ENCODE results near the gene HES7. TPM values are rescaled to one million over a fixed set of nuclear protein-coding genes. Genes with fewer than 3 reads are reported as not detected.
A peak's percentile ranks its signal among the peaks of the same experiment; 100 is the strongest.

HES7 gene
- total and polyA plus RNA-seq, 9 of the 15 experiments (the other 6 are each of a cell fraction or from before 2014, with no cell fraction given), result 0.03 to 1.7 (median 0.14) TPM; not detected in 1

DNA sequence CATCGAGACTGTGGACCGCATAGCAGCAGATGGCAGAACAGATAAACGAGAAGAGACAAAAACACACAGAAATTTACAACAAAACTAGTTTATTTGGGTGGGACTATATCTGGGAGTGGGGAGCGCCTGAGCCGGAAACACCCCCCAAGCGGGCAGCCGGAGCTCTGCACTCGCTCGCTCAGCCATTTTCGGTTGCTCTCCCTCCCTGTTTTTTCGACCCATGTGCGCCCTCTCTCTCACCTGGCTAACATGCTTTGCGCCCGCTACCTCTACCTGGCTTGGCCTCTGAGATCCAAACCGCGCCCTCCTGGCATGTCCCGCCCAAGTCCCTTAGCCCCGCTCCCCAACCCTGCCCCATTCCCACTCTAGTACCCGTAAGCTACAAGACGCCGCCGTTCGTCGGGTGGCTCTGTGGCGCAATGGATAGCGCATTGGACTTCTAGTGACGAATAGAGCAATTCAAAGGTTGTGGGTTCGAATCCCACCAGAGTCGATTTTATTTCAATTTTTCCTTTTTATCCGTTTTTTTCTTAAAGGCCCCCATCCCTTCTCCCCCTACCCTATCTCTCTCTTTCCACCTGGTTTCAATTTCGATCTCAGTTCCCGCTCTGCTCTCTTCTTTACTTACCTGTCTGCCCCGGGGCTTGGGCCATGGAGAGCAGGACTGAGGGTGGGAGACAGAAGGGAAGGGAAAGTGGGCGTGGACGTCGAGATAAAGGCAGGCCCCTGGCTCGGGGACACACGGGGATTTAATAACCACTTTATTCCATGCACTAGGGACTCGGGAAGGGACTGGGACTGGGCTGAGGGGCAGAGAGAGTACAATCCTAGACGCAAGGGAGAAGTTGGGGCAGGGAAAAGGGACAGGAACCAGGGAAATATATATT, 3.1 kb downstream of the HES7 start (continued):
- TF ChIP-seq MCM5 (IDR thresholded peaks at IDR 0.05; ENCODE audit: low read depth) (no peak), ZNF324 (CRISPR knock-in tag; IDR thresholded peaks at IDR 0.05) (no peak), MNT (conservative IDR thresholded peaks at IDR 0.05) (peak; percentile 61 to 68), CBX3 (IDR thresholded peaks at IDR 0.05; ENCODE audit: borderline replicate concordance in 1 of 2, low read length in 2 of 2) (0 out of 3 replicates have a peak, but pooled peaks of 1 of the 2 experiments have one; percentile 33), HMGXB4 (CRISPR knock-in tag; IDR thresholded peaks at IDR 0.05) (no peak; the same call in 1 of the 2 replicates), SMARCC2 (IDR thresholded peaks at IDR 0.05; ENCODE audit: low read depth) (no peak), DMBX1 (CRISPR knock-in tag; IDR thresholded peaks at IDR 0.05; ENCODE audit: borderline replicate concordance) (no peak), DLX4 (CRISPR knock-in tag; IDR thresholded peaks at IDR 0.05) (no peak), BRF1 (IDR thresholded peaks at IDR 0.05; ENCODE audit: borderline replicate concordance, extremely low read depth, insufficient read length) (peak; percentile 6), KLF10 (CRISPR knock-in tag; IDR thresholded peaks at IDR 0.05) (no peak), YBX1 (IDR thresholded peaks at IDR 0.05) (no peak)
- TF ChIP-seq, protein P1, sequence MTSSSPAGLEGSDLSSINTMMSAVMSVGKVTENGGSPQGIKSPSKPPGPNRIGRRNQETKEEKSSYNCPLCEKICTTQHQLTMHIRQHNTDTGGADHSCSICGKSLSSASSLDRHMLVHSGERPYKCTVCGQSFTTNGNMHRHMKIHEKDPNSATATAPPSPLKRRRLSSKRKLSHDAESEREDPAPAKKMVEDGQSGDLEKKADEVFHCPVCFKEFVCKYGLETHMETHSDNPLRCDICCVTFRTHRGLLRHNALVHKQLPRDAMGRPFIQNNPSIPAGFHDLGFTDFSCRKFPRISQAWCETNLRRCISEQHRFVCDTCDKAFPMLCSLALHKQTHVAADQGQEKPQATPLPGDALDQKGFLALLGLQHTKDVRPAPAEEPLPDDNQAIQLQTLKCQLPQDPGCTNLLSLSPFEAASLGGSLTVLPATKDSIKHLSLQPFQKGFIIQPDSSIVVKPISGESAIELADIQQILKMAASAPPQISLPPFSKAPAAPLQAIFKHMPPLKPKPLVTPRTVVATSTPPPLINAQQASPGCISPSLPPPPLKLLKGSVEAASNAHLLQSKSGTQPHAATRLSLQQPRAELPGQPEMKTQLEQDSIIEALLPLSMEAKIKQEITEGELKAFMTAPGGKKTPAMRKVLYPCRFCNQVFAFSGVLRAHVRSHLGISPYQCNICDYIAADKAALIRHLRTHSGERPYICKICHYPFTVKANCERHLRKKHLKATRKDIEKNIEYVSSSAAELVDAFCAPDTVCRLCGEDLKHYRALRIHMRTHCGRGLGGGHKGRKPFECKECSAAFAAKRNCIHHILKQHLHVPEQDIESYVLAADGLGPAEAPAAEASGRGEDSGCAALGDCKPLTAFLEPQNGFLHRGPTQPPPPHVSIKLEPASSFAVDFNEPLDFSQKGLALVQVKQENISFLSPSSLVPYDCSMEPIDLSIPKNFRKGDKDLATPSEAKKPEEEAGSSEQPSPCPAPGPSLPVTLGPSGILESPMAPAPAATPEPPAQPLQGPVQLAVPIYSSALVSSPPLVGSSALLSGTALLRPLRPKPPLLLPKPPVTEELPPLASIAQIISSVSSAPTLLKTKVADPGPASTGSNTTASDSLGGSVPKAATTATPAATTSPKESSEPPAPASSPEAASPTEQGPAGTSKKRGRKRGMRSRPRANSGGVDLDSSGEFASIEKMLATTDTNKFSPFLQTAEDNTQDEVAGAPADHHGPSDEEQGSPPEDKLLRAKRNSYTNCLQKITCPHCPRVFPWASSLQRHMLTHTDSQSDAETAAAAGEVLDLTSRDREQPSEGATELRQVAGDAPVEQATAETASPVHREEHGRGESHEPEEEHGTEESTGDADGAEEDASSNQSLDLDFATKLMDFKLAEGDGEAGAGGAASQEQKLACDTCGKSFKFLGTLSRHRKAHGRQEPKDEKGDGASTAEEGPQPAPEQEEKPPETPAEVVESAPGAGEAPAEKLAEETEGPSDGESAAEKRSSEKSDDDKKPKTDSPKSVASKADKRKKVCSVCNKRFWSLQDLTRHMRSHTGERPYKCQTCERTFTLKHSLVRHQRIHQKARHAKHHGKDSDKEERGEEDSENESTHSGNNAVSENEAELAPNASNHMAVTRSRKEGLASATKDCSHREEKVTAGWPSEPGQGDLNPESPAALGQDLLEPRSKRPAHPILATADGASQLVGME (CRISPR knock-in tag; IDR thresholded peaks at IDR 0.05), result no peak
- TF ChIP-seq, protein P2, sequence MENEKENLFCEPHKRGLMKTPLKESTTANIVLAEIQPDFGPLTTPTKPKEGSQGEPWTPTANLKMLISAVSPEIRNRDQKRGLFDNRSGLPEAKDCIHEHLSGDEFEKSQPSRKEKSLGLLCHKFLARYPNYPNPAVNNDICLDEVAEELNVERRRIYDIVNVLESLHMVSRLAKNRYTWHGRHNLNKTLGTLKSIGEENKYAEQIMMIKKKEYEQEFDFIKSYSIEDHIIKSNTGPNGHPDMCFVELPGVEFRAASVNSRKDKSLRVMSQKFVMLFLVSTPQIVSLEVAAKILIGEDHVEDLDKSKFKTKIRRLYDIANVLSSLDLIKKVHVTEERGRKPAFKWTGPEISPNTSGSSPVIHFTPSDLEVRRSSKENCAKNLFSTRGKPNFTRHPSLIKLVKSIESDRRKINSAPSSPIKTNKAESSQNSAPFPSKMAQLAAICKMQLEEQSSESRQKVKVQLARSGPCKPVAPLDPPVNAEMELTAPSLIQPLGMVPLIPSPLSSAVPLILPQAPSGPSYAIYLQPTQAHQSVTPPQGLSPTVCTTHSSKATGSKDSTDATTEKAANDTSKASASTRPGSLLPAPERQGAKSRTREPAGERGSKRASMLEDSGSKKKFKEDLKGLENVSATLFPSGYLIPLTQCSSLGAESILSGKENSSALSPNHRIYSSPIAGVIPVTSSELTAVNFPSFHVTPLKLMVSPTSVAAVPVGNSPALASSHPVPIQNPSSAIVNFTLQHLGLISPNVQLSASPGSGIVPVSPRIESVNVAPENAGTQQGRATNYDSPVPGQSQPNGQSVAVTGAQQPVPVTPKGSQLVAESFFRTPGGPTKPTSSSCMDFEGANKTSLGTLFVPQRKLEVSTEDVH (IDR thresholded peaks at IDR 0.05; ENCODE audit: low read depth, partially characterized antibody), result no peak

Data from K562 (cell line).